GM23338 (cell line): Measurements from ENCODE around the gene RPTOR. TPM values are rescaled to one million over a fixed set of nuclear protein-coding genes. Genes with fewer than 3 reads are reported as not detected.

Experiments used
- ATAC-seq: fragments of 200-7000 bp; cut with Tn5 transposase; 3 replicates; pipeline ENCODE4 v1.9.1; 2020
- DNase-seq: peaks from one replicate; pipeline ENCODE4 v3.0.0-alpha.2; 2015; ENCODE audit warnings: low spot score
- H2AFZ ChIP-seq: fragments of 200-600 bp; sonication (generic); 2 replicates; pipeline ENCODE4 v1.8.0; 2016; ENCODE audit warnings: antibody characterized with exemption, mild to moderate bottlenecking, moderate library complexity
- H3F3A ChIP-seq: fragments of 200-600 bp; sonication (generic); replicated peaks from 2 replicates; pipeline ENCODE4 v1.8.0; 2017; ENCODE audit warnings: antibody characterized with exemption, mixed run types, low read depth
- H3K27ac ChIP-seq: fragments of 200-600 bp; sonication (generic); 2 replicates; pipeline ENCODE4 v1.6.1; 2016; ENCODE audit warnings: low read depth
- H3K27me3 ChIP-seq: fragments of 200-600 bp; sonication (generic); 2 replicates; pipeline ENCODE4 v1.8.0; 2016; ENCODE audit warnings: mild to moderate bottlenecking, mixed run types, moderate library complexity; ENCODE audit not compliant: insufficient read depth
- H3K36me3 ChIP-seq: fragments of 200-600 bp; sonication (generic); 2 replicates; pipeline ENCODE4 v1.8.0; 2016; ENCODE audit warnings: mild to moderate bottlenecking; ENCODE audit not compliant: insufficient read depth
- H3K4me1 ChIP-seq: fragments of 200-600 bp; sonication (generic); 2 replicates; pipeline ENCODE4 v1.8.0; 2016; ENCODE audit warnings: mild to moderate bottlenecking, moderate library complexity; ENCODE audit not compliant: insufficient read depth
- H3K4me2 ChIP-seq: fragments of 200-600 bp; sonication (generic); 2 replicates; pipeline ENCODE4 v1.7.1; 2017; ENCODE audit warnings: mixed run types
- H3K4me3 ChIP-seq: fragments of 200-600 bp; sonication (generic); 2 replicates; pipeline ENCODE4 v1.6.1; 2016; ENCODE audit warnings: mixed run types
- H3K79me2 ChIP-seq: fragments of 200-600 bp; sonication (generic); replicated peaks from 2 replicates; pipeline ENCODE4 v1.8.0; 2017; ENCODE audit warnings: mild to moderate bottlenecking; ENCODE audit not compliant: insufficient read depth
- H3K9me2 ChIP-seq: fragments of 200-600 bp; sonication (generic); 2 replicates; pipeline ENCODE4 v1.8.0; 2017; ENCODE audit not compliant: insufficient read depth
- H4K20me1 ChIP-seq: fragments of 200-600 bp; sonication (generic); replicated peaks from 2 replicates; pipeline ENCODE4 v1.8.0; 2017; ENCODE audit warnings: mild to moderate bottlenecking; ENCODE audit not compliant: insufficient read depth
- H3K27ac Mint-ChIP-seq: 2 replicates; pipeline ENCODE4 v1.8.0; 2020; ENCODE audit warnings: inconsistent platforms, mild to moderate bottlenecking, moderate library complexity, mixed read lengths
- H3K27me3 Mint-ChIP-seq: 3 replicates; pipeline ENCODE4 v1.8.0; 2022; ENCODE audit warnings: low read depth, mild to moderate bottlenecking, moderate library complexity, mixed read lengths, inconsistent platforms; ENCODE audit not compliant: insufficient read depth, poor library complexity
- H3K36me3 Mint-ChIP-seq: 3 replicates; pipeline ENCODE4 v1.8.0; 2021; ENCODE audit warnings: low read depth, mild to moderate bottlenecking, inconsistent platforms, moderate library complexity, mixed read lengths
- H3K4me1 Mint-ChIP-seq: 3 replicates; pipeline ENCODE4 v1.8.0; 2020; ENCODE audit warnings: mild to moderate bottlenecking, inconsistent platforms, mixed read lengths
- H3K4me3 Mint-ChIP-seq: 3 replicates; pipeline ENCODE4 v1.8.0; 2021; ENCODE audit warnings: moderate library complexity, mild to moderate bottlenecking, inconsistent platforms, mixed read lengths
- H3K9me3 Mint-ChIP-seq: 3 replicates; pipeline ENCODE4 v1.8.0; 2020; ENCODE audit warnings: moderate library complexity, mild to moderate bottlenecking, inconsistent platforms, mixed read lengths
- CREB1 ChIP-seq: fragments of 250-450 bp; sonication (Bioruptor Pico); IDR thresholded peaks from 2 replicates; pipeline ENCODE4 v1.5.0; 2020; ENCODE audit warnings: low read depth, mild to moderate bottlenecking, moderate library complexity
- EZH2 ChIP-seq: fragments of 200-600 bp; sonication (generic); IDR thresholded peaks from one replicate; pipeline ENCODE4 v1.8.0; 2017; ENCODE audit warnings: antibody characterized with exemption, mild to moderate bottlenecking, low read depth; ENCODE audit not compliant: unreplicated experiment
- EZH2phosphoT487 ChIP-seq: fragments of 200-600 bp; sonication (generic); IDR thresholded peaks from one replicate; pipeline ENCODE4 v1.8.1; 2018; ENCODE audit warnings: antibody characterized with exemption; ENCODE audit not compliant: unreplicated experiment
- JUNB ChIP-seq: IDR thresholded peaks from one replicate; pipeline ENCODE4 v1.6.1; 2016; ENCODE audit warnings: antibody characterized with exemption; ENCODE audit not compliant: unreplicated experiment
- POLR2AphosphoS5 ChIP-seq: IDR thresholded peaks from 2 replicates; pipeline ENCODE4 v1.6.1; 2016; ENCODE audit warnings: antibody characterized with exemption, low read depth
- ZNF114 ChIP-seq: fragments of 250-450 bp; sonication (Bioruptor Pico); IDR thresholded peaks from 2 replicates; pipeline ENCODE4 v1.5.0; 2020; ENCODE audit warnings: mild to moderate bottlenecking, moderate library complexity
- ZNF331 ChIP-seq: fragments of 250-450 bp; sonication (Bioruptor Pico); IDR thresholded peaks from 2 replicates; pipeline ENCODE4 v1.5.0; 2020; ENCODE audit warnings: low read depth, mild to moderate bottlenecking, moderate library complexity
- ZNF462 ChIP-seq: fragments of 250-450 bp; sonication (Bioruptor Pico); IDR thresholded peaks from 2 replicates; pipeline ENCODE4 v1.5.0; 2020; ENCODE audit warnings: mild to moderate bottlenecking, moderate library complexity
- polyA plus RNA-seq: library from polyadenylated mRNA; unstranded; fragments of >200 nt; fragmentation: Nextera tagmentation; extraction: Ambion mirVana; gene quantifications from 2 replicates; pipeline ENCODE4 v1.2.1, GENCODE V29; 2016
- total RNA-seq: library from RNA; depleted of rRNA; stranded (reverse); fragments of >200 nt; shearing (Covaris generic); gene quantifications from 2 replicates; pipeline ENCODE4 v1.2.3, GENCODE V29; 2014

The RPTOR gene
- total and polyA plus RNA-seq, 2 experiments from 2014 or later = 9.5 to 38.0 TPM

- Mint-ChIP-seq H3K9me3 (no peaks in the 10 kb centered on the region), H3K27me3 (peaks cover 3% of the 10 kb centered on the region), H3K36me3 (no peaks in the 10 kb centered on the region), H3K27ac (no peak overlapping the region), H3K4me3 (no peak overlapping the region), H3K4me1 (peaks cover 17% of the 10 kb centered on the region)
- Histone ChIP-seq H3F3A (no peaks in the 10 kb centered on the region), H3K9me2 (no peaks in the 10 kb centered on the region), H3K27ac (no peak overlapping the region), H3K36me3 (no peaks in the 10 kb centered on the region), H3K27me3 (no peaks in the 10 kb centered on the region), H3K4me3 (no peak overlapping the region), H3K4me1 (no peaks in the 10 kb centered on the region), H3K4me2 (no peak overlapping the region), H2AFZ (no peak overlapping the region), H3K79me2 (no peaks in the 10 kb centered on the region), H4K20me1 (no peaks in the 10 kb centered on the region; the same call in 1 of the 2 replicates)
- ATAC-seq (no peak), DNase-seq (no peak)
- TF ChIP-seq POLR2AphosphoS5 (no peak), EZH2phosphoT487 (no peak), ZNF114 (CRISPR knock-in tag) (no peak), ZNF331 (no peak), ZNF462 (CRISPR knock-in tag) (no peak), JUNB (no peak), EZH2 (no peak), CREB1 (no peak)
Observed at GRCh38 chr17:80766290-80766855, 221.7 kb downstream of the RPTOR start.
